Measurements from ENCODE around the gene EDC3.

Gene EDC3

DNA sequence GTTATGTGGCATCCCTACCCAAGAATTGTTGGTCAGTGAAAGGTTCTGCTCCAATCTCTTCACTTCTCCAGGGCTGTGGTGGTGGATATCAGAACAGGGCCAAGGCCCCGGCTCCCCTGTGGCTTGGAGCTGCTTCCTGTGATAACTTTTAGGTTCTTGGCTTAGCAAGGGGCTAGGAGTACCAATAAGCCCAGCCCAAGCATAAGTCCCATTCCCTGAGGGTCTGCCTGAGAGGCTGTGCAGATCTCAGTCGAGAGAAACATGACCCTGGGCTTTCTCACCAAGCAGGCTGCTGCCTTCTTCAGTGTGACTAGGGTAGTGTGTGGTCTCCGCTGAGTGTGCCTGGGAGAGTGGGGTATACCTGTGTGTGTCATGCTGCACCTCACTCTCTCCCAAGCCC lies 73.1 kb downstream of the EDC3 start:
- DNase-seq (ENCODE audit: low read depth, low spot score), result no peak
- H3K4me3 ChIP-seq (ENCODE audit: low read depth, low read length), result no peak overlapping the region
- POLR2A ChIA-PET, result no interaction called here
- TF ChIP-seq, protein P1, sequence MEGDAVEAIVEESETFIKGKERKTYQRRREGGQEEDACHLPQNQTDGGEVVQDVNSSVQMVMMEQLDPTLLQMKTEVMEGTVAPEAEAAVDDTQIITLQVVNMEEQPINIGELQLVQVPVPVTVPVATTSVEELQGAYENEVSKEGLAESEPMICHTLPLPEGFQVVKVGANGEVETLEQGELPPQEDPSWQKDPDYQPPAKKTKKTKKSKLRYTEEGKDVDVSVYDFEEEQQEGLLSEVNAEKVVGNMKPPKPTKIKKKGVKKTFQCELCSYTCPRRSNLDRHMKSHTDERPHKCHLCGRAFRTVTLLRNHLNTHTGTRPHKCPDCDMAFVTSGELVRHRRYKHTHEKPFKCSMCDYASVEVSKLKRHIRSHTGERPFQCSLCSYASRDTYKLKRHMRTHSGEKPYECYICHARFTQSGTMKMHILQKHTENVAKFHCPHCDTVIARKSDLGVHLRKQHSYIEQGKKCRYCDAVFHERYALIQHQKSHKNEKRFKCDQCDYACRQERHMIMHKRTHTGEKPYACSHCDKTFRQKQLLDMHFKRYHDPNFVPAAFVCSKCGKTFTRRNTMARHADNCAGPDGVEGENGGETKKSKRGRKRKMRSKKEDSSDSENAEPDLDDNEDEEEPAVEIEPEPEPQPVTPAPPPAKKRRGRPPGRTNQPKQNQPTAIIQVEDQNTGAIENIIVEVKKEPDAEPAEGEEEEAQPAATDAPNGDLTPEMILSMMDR (IDR thresholded peaks at IDR 0.05; ENCODE audit: insufficient read depth, low read length, missing control alignments), result no peak
- CTCF ChIA-PET, result interaction anchor here (0.8 to 46.3 kb wide), 8 partner anchors 14 to 331 kb away, joined by 3 to 1672 read pairs (median 4); partner anchors contain the start of genes CSK and UBL7

DNA sequence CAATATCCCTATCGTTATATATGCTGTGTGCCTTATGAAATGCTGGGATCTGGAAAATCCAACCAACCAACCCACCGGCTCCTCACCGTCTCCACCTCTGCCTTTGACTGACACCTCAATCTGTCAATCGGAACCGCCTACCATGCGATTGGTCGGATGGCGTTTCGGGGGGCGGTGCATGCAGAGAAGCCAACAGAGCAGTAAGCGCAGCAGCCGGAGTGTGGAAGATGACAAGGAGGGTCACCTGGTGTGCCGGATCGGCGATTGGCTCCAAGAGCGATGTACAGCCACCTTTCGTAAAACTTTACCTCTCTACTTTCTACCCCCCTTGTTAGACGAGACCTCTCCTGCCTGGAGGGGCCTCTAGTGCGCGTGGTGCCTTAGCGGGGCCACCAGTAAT lies 73.9 kb downstream of the EDC3 start:
- CTCF ChIA-PET, result interaction anchor here (0.8 to 46.3 kb wide), 11 partner anchors 15 to 332 kb away, joined by 3 to 1672 read pairs (median 4); partner anchors contain the start of genes CSK and UBL7
- no peak for DNase-seq (ENCODE audit: low read depth, low spot score)
- POLR2A ChIA-PET, result no interaction called here
- TF ChIP-seq, protein P1 (IDR thresholded peaks at IDR 0.05; ENCODE audit: insufficient read depth, low read length, missing control alignments), result no peak
- no peak overlapping the region for H3K4me3 ChIP-seq (ENCODE audit: low read depth, low read length)

GRCh38 chr15:74621546-74621920 lies 74.3 kb downstream of the EDC3 start:
- TF ChIP-seq, protein P1 (IDR thresholded peaks at IDR 0.05; ENCODE audit: insufficient read depth, low read length, missing control alignments), result no peak
- H3K4me3 ChIP-seq (ENCODE audit: low read depth, low read length), result no peak overlapping the region
- POLR2A ChIA-PET, result no interaction called here
- CTCF ChIA-PET, result interaction anchor here (0.6 to 46.3 kb wide), 14 partner anchors 15 to 332 kb away, joined by 3 to 1672 read pairs (median 4); partner anchors contain the start of genes CSK and UBL7
- no peak for DNase-seq (ENCODE audit: low read depth, low spot score)

GRCh38 chr15:74620636-74621545 lies 74.9 kb downstream of the EDC3 start:
- ChIA-PET CTCF (interaction anchor here (0.6 to 46.3 kb wide), 15 partner anchors 16 to 333 kb away, joined by 3 to 1672 read pairs (median 4); partner anchors contain the start of genes CSK and UBL7), POLR2A (no interaction called here)
- TF ChIP-seq, protein P1 (IDR thresholded peaks at IDR 0.05; ENCODE audit: insufficient read depth, low read length, missing control alignments), result peak; percentile 96
- H3K4me3 ChIP-seq (ENCODE audit: low read depth, low read length), result no peak overlapping the region
- no peak for DNase-seq (ENCODE audit: low read depth, low spot score)

- no peak overlapping the region for H3K4me3 ChIP-seq (ENCODE audit: low read depth, low read length)
- CTCF ChIA-PET, result interaction anchor here (0.6 to 46.3 kb wide), 7 partner anchors 7 to 247 kb away, joined by 3 to 1672 read pairs (median 22); partner anchors contain the start of gene CSK
- no peak for DNase-seq (ENCODE audit: low read depth, low spot score)
- TF ChIP-seq, protein P1 (IDR thresholded peaks at IDR 0.05; ENCODE audit: insufficient read depth, low read length, missing control alignments), result no peak
- POLR2A ChIA-PET, result interaction anchor here (1.4 kb wide), 1 partner anchor 14 kb away, joined by 3 read pairs; no protein-coding TSS in a partner anchor
Measured at GRCh38 chr15:74619916-74620635, 75.7 kb downstream of the EDC3 start.
